NCI-H128 (cell line): ENCODE measurements around the gene MRO.
"Not testable (repeated sequence)": the region's sequence is repeated elsewhere in the genome, so short reads cannot be mapped to it uniquely, and the experiment has no call there.

Source experiments
- DNase-seq: peaks from one replicate; lab custom pipeline; 2025; ENCODE audit not compliant: unreplicated experiment; lab: John Stamatoyannopoulos, UW

MRO gene

GRCh38 chr18:50819728-50820378 lies at the start of gene MRO:
Gene MRO, minus strand, starts transcription at chr18:50820016. Its CDS starts 10,616 bp downstream, at chr18:50809400.
- peak; percentile 54 for DNase-seq

DNA sequence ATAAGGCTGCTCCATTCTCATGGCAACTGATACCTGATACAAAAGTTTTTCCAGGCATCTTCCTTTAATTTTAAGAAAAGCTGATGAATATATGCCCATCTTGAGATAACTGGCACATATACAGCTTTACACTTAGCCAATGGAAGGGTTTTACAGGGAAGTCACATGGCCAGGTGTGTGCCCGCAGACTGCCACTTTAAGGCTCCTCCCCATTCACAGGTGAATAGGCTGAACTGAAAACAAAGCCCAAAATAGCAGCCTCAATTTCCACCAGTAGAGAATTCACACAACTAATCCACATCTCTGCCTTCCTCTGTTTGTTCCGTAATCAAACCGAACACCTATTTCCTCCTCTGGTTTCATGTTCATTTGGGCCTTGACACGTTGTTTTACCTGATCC lies 49.3 kb upstream of the MRO start:
- DNase-seq, result no peak

DNA sequence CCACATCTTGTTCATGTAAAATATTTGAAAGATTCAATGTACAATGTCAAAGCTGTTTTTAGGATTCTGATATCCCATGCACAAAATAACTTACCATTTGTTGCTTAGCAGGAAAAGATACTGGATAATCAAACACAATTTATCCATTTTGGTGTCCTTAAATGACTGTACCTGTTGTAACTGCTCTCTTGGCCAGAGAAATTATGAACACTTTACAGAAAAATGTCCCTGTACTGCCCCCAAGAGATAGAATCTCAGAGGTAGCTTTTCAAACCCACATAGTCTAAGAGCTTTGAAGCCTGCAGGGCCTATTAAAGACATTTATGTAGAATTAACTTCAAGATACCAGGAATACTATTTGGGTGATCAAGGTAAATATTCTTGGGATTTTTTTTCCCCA lies 46.9 kb upstream of the MRO start:
- no peak for DNase-seq

GRCh38 chr18:50863840-50864375 lies 44.1 kb upstream of the MRO start:
- DNase-seq, result no peak

DNA sequence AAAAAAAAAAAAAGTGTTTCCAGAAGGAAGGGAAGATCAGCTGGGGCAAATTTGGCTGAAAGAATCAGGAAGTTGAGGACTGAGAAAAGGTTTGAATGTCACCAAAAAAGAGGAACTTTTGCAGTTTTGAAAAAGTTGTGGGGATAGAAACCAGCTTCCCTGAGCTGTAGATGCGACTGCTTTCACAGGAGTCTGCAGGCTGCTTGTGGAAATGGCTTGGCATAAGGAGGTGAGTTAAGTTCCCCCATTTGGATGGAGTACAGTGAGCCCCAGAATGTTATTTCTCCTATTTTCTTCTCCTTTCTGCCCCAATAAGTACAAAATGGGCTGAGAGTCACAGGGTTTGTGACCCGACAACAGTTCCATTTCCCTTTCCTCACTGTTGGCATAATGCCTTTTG lies 42.6 kb upstream of the MRO start:
- no peak for DNase-seq

- no peak for DNase-seq
These were observed 41.8 kb upstream of the MRO start for GRCh38 chr18:50861617-50862016.

- DNase-seq, result no peak
These were observed 40.2 kb upstream of the MRO start for GRCh38 chr18:50859793-50860555.

- no peak for DNase-seq
These were observed 37.9 kb upstream of the MRO start for GRCh38 chr18:50857694-50858093.

DNA sequence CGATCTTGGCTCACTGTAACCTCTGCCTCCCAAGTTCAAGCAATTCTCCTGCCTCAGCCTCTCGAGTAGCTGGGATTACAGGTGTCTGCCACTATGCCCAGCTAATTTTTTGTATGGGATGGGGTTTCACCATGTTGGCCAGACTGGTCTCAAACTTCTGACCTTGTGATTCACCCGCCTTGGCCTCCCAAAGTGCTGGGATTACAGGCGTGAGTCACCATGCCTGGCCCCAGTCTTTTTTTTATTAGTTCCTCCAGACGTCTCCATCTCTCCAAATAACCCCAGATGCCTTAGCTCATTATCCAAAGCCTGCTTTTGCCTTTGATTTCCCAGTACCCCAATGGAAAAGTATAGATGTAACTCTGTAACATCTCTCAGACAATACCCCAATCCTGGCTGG lies 37.4 kb upstream of the MRO start:
- DNase-seq, result not testable (repeated sequence)

DNA sequence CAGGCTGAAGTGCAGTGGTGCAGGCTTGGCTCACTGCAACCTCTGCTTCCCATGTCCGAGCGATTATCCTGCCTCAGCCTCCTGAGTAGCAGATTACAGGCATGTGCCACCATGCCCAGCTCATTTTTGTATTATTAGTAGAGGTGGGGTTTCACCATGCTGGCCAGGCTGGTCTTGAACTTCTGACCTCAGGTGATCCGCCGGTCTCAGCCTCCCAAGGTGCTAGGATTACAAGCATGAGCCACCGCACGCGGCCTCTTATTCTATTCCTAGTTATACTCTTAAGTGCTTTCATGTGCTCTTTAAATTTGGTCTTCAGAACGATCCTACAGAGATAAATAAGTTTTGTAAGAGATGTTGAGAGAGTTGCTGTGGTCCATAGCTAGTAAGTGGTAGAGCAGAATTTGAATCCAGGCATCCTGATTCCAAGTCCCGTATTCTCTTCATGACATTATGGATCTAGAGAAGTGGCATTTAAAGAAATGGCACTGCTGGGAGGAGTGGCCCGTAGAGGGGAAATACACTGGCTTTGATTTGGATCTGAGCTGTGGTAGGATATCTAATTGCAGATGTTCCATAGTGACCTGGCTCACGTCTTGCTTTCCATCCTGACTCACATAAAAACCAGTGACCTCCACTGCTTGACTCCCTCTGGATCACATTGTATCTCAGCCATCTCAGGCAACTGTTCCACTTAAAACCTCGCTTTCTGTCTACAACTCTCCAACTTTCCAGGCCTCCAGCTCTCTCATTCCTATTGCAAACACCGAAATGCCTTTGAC lies 36.4 kb upstream of the MRO start:
- no peak for DNase-seq

GRCh38 chr18:50853863-50854271 lies 34.1 kb upstream of the MRO start:
- no peak for DNase-seq

- no peak for DNase-seq
These were observed 30.7 kb upstream of the MRO start for GRCh38 chr18:50850307-50851065.

DNA sequence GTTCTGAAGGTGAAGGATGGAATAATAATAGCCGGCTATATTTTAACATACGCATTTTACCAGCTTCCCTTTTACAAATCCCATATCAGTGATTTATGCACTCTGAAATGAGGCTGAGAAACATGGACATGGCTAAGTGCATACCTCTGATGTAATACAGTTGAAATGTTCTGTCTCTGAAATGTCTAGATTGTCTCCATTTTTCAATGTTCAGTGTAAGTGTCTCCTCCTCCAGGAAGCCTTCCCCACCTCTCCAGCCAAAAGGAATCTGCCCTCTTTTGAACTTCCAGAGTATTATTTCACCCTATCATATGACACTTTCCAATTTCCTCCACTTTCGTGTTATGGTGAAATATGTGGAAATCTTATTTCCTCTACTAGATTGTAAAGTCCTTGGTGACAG lies 29.6 kb upstream of the MRO start:
- no peak for DNase-seq

- no peak for DNase-seq
These were observed 29.2 kb upstream of the MRO start for GRCh38 chr18:50848991-50849390.

- no peak for DNase-seq
These were observed 28.3 kb upstream of the MRO start for GRCh38 chr18:50848061-50848551.

DNA sequence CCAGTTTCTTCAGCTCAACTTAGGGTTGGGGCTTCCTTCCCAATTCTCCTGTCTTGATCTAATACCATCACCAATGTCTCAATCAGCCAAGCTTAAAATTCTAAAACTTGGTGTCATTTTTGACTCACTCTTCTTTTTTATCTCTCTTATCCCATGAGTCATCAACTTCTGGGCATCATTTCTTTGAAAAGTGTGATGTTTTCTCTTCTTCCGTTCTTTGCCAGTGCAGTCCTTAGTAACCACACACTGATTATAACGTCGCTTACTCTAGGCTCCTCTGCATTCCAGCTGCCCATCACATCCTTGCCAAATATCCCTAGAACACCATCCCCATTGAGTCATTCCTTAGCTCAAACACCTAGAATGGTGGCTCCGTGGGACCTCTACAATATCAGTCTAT lies 27.4 kb upstream of the MRO start:
- DNase-seq, result no peak

DNA sequence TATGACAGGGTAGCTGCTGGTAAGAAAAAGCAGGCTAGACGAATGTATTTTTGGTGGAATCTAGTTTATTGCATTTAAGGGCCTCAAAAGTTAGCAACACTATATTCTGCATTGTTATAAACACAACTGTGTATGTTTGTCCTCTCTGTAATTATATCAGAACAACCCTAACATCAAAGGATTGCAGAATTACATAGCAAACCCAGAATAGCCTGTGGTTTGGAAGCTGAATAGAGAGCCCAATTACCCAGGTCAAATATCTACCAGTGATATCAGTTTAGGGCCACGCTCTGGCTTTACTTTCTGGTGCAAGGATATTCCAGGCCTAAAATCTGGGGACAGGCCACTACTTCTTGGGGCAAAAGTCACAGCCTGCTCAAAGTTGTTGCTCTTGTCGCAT lies 25.1 kb upstream of the MRO start:
- no peak for DNase-seq

GRCh38 chr18:50844554-50844953 lies 24.7 kb upstream of the MRO start:
- no peak for DNase-seq

DNA sequence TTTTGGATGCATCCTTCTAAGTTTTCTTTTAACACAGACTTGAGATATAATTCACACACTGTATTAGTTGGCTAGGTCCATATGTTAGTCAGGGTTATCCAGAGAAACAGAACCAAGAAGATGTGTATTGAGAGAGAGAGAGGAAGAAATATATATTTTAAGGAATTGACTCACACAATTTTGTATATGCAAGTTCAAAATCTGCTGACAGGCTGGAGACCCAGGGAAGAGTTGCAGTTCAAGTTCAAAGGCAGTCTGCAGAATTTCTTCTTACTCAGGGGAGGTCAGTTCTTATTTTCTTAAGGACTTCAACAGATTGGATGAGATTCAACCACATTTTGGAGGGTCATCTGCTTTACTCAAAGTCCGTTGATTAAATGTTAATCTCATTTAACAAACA lies 23.0 kb upstream of the MRO start:
- no peak for DNase-seq

- no peak for DNase-seq
These were observed 20.2 kb upstream of the MRO start for GRCh38 chr18:50839996-50840395.

DNA sequence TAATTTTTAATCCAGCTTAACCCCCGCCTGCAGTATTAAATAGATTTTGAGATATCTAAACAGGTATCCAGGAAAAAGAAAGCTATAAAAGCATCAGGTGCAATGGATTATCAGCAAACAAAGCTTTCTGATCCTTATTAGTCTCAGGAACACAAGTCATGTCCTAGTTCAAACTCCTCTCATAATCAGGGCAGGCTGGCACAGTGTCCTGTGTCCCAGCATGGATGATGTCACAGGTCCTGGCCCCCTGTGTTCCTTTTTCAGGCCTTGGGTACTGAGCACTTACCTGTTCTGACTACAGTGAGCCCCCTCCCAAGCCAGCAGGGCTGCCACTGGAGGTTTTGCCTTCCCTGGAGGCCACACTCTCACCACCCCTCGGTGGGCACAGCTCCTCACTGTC lies 19.5 kb upstream of the MRO start:
- no peak for DNase-seq
